Renal pelvis (tissue), 4 donors: ENCODE measurements around the gene CREM. TPM values are rescaled to one million over a fixed set of nuclear protein-coding genes. Genes with fewer than 3 reads are reported as not detected.

Source experiments
- DNase-seq: peaks from one replicate; pipeline ENCODE4 v3.0.0-alpha.2; 2013
- polyA plus RNA-seq, 3 donors: library from polyadenylated mRNA; unstranded; fragments of 120-200 nt; gene quantifications; one replicate each; pipeline ENCODE4 v1.2.1, GENCODE V29; 2013; ENCODE audit not compliant: insufficient read length in 3 of 3

Gene CREM
- polyA plus RNA-seq, 3 donors: 43.7 to 50.6 (median 44.6) TPM

DNA sequence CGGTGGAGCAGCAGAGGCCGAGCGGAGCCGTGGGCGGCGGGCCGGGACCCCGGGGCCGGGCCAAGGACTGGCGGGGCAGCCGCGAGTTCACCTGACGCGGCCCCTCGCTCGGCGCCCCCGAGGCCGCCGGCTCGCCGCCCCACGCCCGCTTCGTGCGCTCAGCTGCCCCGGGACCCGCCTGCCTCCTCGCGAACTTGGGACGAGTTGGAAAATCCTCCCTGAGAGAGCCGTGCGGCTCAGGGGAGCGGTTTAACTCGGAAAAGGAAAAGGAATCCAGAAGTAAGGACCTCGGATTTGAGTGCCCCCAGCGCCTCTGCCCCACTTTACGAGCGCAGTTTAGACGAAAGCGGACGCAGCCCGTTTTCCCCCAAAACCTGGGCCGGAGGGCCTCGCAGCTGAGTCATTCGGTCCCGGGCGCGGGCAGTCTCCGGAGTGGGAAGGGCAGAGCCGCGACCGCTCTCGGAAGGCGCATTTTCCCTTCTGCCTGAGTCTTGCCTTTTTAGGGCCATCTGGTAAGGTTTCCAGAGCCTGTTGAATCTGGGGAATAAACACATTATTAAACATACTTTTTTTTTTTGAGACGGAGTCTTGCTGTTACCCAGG lies 744 bp downstream of the CREM start:
- DNase-seq: peak; percentile 56

- DNase-seq: no peak
Observed at GRCh38 chr10:35129185-35129674, 2.6 kb downstream of the CREM start.

- DNase-seq: no peak
Observed at GRCh38 chr10:35130663-35131062, 4.0 kb downstream of the CREM start.

GRCh38 chr10:35132727-35133126 lies 6.1 kb downstream of the CREM start:
- DNase-seq: no peak

DNA sequence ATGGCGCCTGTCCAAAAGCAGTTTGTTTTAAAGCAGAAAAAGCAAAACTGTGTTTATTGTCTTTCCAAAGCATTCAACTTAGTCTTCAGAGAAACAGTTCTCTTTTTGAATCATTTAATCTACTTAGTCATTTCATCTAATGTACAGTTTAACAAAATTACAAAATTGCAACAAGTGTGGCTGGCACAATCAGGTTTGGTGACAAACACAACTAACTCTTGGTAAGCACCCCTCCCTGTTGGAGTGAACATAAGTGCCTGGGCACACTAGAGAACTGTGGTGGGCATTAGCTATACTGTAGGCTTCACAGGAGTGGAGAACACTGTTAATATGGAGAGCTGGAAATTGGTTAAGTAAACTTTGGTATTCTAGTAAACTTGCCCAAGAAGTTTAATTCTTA lies 6.9 kb downstream of the CREM start:
- no peak for DNase-seq

DNA sequence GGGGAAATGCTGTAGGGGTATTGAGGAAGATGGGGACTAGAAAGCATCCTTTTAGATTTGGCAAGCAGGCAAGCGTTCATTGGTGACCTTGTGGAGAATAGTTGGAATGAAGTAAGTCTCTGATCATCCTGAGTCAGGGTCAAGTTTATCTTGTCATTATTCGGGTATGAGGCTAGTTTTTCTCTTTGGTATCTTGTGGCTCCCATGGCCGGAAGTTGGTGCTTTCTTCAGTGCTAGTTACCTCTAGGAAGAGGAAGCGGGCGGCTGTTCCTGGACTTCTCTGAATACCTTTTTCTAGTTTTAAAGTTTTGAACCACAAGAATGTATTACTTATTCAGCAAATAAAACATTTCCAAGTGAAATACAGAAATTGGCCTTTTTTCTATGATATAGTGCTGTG lies 9.2 kb downstream of the CREM start:
- DNase-seq: no peak

GRCh38 chr10:35136263-35136815 lies 9.7 kb downstream of the CREM start:
- DNase-seq: no peak

DNA sequence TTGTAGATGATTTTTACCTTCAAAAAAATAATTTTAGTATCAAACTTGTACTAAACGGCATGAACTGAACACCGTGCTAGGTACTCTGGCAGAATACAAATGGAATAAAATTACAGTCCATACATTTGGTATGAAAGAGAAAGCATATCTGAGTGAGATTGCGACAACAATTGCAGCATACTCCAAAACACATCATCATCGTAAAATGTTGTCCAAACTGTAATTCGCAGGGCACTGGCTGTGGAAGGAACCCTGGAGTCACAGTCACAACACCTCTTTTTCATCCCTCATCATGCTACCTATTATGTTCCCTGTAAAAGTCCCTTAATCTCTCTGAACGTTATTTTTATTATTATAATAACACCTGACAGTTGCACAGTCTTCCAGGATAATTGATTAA lies 13.5 kb downstream of the CREM start:
- DNase-seq: no peak

DNA sequence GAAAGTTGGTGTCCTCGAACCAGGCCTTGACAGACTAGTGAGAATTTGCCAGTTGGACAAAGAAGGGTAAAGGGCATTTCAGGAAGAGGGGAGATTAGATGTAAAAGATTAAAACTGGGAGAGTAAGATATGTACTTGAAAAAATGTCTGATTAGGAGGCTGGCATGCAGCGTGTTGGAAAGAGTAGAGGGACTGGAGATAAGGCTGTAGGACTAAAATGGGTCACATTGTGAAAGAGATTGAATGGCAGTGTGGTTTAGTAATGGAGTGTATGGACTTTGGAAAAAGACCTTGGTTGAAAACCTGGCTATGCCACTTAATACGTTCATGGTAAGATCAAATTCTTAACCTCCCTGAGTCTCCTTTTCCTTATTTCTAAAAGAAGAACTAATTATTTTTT lies 14.1 kb downstream of the CREM start:
- DNase-seq: no peak

GRCh38 chr10:35150308-35150707 lies 23.7 kb downstream of the CREM start:
- DNase-seq: no peak

GRCh38 chr10:35152992-35153391 lies 26.3 kb downstream of the CREM start:
- DNase-seq: no peak

DNA sequence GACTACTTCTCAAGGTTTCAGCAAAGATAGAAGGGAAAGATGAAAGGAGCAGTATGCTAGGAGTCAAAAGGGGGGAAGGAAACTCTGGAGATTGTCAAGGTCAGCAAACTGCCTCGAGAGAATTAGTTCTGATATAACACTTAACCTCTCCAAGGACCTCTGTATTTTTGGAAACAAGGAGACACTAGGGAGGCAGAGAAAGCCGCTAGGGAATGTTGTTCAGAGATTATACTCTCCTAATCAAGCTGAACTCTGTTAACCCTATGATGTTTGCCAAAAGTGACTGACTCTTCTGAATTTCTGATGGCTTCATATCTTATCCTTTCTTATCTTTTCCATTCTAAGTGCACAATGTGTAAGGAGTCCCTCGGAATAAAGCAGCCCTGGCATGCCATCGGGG lies 27.1 kb downstream of the CREM start:
- DNase-seq: no peak

DNA sequence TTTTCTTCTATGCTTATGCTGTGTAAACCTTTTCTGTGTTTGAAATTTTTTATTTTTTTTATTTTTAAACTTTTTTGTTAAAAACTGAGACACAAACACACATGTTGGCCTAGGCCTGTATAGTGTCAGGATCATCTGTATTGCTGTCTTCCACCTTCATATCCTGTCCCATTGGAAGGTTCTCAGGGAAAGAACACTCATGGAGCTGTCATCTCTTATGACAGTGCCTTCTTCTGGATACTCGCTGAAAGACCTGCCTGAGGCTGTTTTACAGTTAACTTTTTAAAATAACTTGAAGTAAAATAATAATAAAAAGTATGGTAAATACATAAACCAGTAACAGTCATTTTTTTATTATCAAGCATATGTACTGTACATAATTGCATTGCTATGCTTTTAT lies 34.1 kb downstream of the CREM start:
- DNase-seq: no peak

DNA sequence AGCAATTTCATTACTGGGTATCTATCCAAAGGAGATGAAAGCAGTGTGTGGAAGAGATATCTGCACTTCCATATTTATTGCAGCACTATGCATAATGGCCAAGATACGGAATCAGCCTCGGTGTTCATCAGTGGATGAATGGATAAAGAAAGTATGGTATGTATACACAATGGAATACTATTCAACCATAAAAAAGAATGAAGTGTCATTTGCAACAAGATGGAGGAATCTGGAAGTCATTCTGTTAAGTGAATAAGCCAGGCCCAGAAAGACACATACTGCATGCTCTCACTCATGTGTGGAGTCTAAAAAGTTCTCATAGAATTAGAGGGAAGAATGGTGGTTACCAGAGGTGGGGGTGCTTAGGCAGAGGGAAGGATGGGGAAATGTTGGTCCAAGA lies 35.3 kb downstream of the CREM start:
- no peak for DNase-seq

DNA sequence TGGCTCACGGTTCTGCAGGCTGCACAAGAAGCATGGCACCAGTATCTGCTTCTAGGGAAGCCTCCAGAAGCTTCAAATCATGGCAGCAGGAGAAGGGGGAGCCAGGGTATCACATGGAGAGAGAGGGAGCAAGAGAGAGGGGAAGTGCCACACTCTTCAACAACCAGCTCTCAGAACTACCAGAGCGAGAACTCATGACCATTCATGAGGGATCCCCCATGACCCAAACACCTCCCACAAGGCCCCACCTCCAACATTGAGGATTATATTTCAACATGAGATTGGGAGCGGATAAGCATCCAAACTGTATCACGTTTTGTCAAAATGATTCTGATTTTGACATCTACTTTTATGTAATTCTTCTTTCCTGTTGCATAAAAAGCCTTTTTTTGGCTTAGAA lies 38.5 kb downstream of the CREM start:
- no peak for DNase-seq

DNA sequence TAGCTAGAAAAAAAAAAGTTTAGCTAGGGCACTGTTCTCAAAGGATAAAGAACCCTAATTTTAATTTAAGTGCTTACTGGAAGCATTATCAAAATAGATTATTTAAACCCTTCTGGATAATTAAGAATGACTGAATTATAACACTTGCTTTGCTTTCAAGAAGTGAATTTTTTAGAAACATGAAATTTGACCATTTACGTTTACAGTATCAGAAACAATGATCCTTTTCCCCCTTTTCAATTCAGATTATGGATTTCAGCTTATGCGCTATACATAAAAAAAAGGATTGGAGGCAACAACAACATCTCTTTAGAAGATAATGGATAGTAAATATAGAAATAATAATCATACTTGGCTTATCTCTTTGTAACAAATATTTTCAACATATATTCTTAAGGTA lies 39.2 kb downstream of the CREM start:
- no peak for DNase-seq

DNA sequence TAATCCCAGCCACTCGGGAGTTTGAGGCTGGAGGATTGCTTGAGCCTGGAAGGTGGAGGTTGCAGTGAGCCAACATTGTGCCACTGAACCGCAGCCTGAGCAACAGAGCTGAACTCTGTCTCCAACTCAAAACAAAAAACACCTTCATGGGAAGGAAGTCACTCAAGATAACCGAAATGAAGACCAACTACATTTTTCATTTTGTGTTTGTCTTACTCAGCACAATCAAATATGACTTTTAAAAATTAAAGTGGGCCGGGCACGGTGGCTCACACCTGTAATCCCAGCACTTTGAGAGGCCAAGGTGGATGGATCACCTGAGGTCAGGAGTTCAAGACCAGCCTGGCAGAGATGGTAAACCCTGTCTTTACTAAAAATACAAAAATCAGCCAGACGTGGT lies 40.0 kb downstream of the CREM start:
- DNase-seq: no peak

GRCh38 chr10:35167342-35167741 lies 40.7 kb downstream of the CREM start:
- no peak for DNase-seq

GRCh38 chr10:35172146-35172545 lies 45.5 kb downstream of the CREM start:
- DNase-seq: no peak

DNA sequence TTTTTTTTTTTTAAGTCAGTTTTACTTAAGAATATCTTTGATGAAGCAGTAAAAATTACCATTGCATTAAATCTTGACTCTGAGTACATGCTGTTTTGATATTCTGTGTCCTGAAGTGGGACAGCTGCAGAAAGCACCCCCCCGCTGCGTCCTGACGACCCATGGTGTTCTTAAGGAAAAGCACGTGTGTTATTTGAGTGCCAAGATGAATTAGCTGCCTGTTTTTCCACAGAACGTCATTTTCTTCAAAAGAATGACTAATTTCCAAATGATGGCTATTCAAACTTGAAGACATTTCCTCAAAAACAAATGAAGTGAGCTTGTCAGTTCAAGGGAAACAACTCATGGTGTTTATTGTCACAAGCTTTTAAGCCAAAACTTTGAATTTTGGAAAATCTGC lies 45.9 kb downstream of the CREM start:
- no peak for DNase-seq

DNA sequence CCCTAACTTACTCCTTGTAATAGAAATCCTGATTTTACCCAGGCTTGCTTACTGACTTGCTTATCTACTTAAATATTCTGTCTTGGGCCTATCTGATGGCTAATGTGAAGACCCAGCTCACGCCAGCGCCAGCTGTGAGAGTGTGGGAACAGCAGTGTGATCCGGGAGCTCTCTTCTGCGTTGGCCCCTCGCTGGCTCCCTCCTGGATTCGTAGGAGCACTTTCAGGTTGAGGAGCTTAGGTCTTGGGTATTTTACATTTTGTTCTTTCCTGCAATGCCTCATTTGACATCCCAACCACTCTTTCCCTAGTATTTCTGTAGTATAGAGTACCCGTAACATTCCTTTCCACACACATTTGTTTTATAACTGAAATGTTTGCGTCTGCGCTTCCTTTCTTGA lies 51.7 kb downstream of the CREM start:
- DNase-seq: no peak

- no peak for DNase-seq
Observed at GRCh38 chr10:35182631-35183510, 56.2 kb downstream of the CREM start.

DNA sequence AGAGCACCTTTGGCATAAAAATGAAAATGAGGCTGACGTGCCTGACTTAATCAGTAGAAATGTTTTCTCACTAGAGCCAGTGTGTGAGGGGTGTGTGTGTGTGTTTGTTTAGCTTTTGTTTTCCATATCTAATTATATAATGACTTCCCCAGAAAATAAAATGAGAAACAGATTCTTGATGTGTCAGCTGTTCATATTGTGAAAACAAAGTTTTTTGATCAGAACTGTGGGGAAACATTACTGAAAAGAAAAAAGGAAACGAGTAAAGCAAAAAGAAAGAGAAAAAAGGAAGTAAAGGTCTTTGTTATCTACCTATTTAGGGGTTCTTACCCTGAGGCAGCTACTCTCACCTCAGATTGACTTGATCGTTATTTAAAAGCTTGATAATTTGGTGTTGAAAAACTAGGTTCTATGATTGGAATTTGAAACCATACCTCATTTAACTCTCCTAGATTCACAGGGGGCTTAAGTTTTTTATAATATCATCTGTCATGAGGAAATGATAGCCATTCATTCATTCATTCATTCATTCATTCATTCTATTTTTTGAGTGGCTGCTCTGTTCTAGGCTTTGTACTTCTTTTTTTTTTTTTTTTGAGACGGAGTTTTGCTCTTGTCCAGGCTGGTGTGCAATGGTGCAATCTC lies 58.0 kb downstream of the CREM start:
- no peak for DNase-seq
